ENCODE measurements around the gene CENPT.

- no peak for TF ChIP-seq CTCF (IDR thresholded peaks at IDR 0.05)
- TF ChIP-seq EZH2phosphoT487 (IDR thresholded peaks at IDR 0.05), result no peak
- no peak for TF ChIP-seq EZH2 (IDR thresholded peaks at IDR 0.05)
Measured at GRCh38 chr16:67892899-67893742, 45.6 kb upstream of the CENPT start, which contains the start of gene PSKH1.

Data from neural progenitor cell (in vitro differentiated cells).